Endometrium (tissue), 2 donors: Measurements from ENCODE around the gene ERICH4.
"Not testable (repeated sequence)": the region's sequence is repeated elsewhere in the genome, so short reads cannot be mapped to it uniquely, and the experiment has no call there.

Source experiments
- FAIRE-seq: peaks from 2 replicates; lab custom pipeline; 2012; peaks lifted over from hg19 to GRCh38; lab: Jason Lieb, UNC
- donor health status: control.
- donor health status: control.

Gene ERICH4

GRCh38 chr19:41478875-41479756, 36.2 kb downstream of the ERICH4 start:
- FAIRE-seq = no peak

GRCh38 chr19:41479757-41480191, 36.8 kb downstream of the ERICH4 start:
- FAIRE-seq = no peak

- FAIRE-seq = no peak
Measured at GRCh38 chr19:41480336-41480735, 37.4 kb downstream of the ERICH4 start.

DNA sequence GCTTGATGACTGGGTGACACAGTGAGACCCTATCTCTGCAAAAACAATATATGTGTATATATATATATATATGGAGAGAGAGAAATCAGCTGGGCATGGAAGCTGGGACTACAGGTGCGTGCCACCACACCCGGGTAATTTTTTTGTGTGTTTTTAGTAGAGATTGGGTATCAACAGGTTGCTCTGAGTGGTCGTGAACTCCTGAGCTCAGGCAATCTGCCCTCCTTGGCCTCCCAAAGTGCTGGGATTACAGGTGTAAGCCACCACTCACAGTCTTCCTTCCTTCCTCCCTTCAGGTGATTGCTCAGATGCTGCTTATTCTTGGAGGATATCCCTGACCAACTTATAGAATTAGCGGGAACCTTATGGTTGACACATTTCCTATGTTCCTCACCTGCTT, 41.9 kb downstream of the ERICH4 start:
- FAIRE-seq = no peak

GRCh38 chr19:41486953-41487352, 44.0 kb downstream of the ERICH4 start:
- not testable (repeated sequence) for FAIRE-seq

DNA sequence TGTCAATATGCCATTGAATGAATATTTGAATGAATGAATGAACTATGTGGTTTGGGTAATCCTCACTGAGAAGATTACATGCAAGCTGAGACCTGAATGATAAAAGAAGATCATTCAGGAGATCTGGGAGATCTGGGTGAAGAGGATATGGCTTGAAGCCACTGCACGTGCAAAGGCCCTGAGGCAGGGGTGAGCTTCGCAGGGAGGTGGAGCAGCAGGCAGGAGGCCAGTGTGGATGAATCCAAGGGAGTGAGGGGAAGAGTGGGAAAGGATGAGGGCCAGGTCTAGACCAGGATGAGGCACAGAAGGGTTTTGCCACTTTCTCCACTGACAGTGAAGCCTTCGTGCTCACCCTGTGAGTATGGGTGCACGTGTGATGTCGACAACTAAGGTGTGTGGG, 49.9 kb downstream of the ERICH4 start:
- no peak for FAIRE-seq
